Activated CD4-positive, alpha-beta T cell treated with anti-CD3 and anti-CD28 coated beads, Interleukin-2, Interleukin-4, amounts not matched to agents 100 ng/mL and 50 ng/mL, durations not matched to agents 16 hours and 8 hours (primary cell): ENCODE results near the gene PICALM.
"Not testable (repeated sequence)": the region's sequence is repeated elsewhere in the genome, so short reads cannot be mapped to it uniquely, and the experiment has no call there.

Source experiments
- DNase-seq: peaks from one replicate; pipeline ENCODE4 v3.0.0-alpha.2; 2020; ENCODE audit warnings: low spot score

PICALM gene

DNA sequence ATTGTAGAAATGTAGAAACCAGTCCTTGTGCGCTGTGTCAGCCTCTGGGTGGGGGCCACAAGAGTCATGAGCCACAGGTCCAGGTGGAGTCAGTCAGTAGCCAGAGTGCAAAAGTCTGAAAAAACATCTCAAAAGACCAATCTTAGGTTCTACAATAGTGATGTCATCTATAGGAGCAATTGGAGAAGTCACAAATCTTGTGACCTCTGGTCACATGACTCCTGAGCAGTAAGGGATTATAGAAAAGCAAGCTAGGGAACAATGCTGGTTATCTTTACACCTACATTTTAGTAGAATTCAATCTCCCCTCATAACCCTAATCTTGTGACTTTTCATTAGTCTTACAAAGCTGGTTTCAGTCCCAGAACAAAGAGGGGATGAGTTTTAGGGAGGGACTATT lies 131.0 kb downstream of the PICALM start:
- DNase-seq = no peak

DNA sequence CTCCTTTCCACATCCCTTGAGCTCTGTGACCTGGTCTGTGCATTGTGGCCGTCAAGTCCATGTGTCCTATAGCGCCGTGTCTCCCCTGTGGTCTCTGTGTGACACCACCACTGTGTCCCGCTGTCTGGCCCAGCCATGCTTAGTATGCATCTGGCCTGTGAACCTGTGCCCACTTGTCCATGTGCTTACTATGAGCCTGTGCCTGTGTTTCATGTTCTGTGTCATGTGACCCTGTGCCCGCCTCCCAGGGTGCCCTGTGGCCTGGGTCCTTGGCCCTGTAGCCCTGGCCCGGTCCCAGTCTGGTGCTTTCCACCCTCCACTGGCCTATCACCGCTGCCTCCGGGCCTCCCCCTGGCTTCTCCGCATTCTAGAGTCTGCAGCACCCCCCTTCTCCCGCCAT lies 133.1 kb downstream of the PICALM start:
- DNase-seq = no peak

DNA sequence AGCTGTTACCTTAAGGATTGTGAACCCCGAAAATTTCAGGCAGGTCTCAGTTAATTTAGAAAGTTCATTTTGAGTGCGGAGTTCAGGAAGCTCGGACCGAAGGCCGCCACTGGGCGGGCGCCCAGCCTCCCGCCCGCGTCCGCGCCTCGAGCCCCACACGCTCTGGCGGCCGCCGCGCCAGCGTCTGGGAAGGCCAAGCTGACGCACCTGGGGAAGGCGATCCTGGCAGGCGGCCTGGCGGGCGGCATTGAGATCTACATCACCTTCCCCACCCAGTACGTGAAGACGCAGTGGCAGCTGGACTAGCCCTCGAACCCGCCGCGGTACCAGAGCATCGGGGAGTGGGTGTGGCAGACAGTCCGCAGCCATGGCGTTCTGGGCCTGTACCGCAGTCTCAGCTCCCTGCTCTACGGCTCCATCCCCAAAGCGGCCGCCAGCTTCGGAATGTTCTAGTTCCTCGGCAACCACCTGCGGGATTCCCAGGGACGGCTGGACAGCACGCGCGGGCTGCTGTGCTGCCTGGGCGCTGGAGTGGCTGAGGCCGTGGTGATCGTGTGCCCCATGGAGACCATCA lies 134.2 kb downstream of the PICALM start:
- no peak for DNase-seq

DNA sequence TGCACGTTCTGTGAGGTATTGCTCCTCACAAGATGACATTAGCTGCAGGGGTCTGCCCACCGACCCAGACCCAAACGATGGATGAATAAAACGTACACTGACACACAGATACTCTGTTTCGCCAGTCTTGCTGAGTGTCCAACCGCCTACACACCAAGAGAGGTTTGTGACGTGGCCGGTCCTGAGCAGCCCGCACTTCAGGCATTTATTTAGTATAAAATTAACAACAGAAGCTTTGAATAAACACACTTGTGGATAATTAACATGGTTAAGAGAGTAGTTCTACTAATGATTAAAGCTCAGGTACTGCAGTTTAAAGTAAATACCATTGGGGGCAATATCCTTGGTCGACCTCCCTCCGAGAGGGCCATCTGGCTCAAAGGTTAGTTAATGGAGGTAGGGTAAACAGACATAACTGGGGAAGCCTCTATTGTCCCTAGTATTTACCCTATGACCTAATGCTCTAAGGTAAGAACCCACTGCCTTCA lies 138.0 kb downstream of the PICALM start:
- DNase-seq = no peak

DNA sequence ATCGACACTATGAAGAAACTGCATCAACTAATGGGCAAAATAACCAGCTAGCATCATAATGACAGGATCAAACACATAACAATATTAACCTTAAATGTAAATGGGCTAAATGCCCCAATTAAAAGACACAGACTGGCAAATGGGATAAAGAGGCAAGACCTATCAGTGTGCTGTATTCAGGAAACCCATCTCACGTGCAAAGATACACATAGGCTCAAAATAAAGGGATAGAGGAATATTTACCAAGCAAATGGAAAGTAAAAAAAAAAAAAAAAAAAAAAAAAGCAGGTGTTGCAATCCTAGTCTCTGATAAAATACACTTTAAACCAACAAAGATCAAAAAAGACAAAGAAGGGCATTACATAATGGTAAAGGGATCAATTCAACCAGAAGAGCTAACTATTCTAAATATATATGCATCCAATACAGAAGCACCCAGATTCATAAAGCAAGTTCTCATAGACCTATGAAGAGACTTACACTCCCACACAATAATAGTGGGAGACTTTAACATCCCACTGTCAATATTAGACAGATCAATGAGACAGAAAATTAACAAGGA lies 142.2 kb downstream of the PICALM start:
- not testable (repeated sequence) for DNase-seq

DNA sequence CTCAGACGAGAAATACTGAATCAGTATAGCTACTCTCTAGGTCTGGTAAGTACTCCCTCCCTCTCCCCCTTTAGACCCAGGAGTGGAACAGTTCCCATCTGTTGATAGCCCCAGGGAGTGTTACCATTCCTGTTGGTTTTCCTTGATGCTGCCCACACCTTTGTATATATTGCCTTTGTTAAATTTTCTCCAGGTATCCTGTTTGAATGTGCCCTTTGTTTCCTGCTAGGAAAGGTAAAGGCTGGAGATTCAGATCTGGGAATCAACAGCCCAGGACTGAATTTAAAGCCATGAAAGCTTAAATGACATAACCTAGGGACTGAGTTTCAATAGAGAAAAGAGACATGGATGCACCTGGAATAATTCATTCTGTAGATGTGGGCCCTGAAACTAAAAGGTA lies 145.4 kb downstream of the PICALM start:
- DNase-seq = no peak

DNA sequence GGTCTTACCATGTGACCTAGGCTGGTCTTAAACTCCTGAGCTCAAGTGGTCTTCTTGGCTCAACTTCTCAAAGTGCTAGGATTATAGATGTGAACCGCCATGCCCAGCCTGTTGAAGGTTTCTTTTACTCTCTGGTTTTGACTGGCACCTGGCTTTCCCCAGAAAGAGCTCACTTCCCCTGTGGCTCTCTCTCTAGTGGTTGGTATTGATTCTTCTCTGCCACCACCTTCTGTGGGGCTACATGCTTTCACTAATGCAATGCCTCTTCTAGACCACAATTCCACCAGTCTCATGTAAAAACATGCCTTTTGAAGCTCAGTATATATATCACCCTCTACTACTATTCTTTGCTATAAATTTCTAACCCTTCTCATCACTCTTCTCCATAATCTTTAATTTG lies 146.5 kb downstream of the PICALM start:
- DNase-seq = peak; percentile 57

DNA sequence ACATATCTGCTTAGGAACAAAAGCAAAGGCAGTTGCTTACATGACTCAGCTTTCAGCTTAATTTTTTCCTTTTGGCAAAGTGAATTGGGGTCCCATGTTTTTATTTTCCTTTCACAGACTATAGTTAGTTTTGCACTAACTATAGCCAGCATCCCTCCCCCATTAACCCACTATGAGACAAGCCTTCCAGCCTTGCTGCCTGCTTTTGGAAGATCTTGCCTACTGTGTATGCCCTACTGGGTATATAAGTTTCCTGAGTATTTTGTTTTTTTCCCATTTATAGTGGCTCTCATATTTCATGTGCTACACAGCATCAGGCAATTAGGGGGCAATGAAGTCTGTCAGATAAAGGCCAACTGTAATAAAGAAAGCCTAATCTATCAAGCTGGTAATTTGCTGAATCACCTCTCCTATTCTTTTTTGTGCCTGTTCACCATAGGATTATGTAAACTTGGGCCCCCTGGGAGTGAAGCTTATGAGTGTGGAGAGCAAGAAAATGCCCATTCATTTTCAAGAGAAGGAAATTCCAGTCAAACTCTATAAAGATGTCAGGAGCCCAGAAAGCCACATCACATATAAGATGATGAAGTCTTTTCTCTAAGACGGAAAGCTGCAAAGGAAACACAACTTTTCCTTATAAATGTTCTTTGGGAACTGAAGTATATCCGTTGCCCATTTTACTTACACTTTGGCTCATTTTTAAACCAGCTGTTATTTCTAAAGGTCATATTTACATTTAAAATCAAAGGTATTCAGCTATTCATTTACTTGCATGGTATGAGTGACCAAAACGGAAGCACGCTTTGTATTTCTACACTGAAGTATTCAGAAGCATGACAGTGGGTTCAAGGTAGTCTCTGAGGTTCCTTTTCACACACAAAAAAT lies 149.7 kb downstream of the PICALM start:
- no peak for DNase-seq

DNA sequence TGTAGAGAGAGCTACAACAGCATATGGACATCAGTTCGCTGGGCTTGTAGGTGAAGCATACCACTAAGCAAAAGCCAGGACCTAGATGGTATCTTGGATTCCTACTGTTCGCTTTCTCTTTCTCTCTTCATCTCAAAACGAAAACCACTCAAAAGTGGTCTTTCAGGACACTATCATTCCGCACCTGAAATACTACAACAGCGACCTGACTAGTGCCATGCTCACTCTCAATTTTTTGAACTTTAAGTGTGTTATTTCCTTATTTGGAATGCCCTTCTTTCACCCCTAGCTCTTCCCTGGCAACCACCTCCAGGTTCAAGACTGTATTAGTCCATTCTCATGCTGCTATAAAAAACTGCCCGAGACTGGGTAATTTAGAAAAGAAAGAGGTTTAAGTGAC lies 154.5 kb downstream of the PICALM start:
- DNase-seq = no peak

DNA sequence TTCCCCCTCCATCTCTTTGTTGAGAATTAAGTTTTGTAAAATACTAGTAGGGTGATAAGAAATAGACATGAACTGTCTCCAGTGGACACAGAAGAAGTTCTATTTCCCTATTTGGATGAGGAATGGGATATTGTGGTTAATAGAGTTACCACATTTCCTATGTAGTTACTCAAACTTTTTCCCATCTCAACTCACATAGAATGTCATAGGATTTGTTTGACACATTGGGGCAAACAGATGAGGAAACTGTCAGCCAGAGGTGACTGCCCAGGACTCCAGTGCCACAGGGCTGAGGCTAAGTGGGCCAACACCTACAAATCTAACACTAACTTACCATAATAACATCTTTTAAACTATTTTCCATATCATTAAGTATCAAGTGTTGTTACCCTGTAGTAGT lies 155.4 kb downstream of the PICALM start:
- DNase-seq = no peak

DNA sequence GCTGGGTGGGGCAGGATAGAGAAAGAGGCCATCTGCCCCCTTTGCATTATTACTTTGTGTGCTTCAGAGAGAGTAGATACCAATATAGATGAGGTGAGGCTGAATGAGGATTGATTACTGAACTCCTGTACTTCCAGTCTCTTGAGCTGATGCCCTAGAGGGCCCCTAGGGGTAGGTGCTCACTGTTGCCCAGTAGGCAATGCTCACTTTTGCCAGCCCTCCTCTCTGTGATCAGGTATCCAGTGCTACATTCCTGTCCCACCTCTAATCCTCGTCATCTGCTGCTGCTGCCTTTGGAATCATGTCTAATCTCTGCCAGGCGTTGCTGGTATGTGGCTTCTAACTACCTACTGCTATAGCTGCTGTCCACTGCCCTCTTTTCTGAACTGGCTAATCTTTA lies 156.5 kb downstream of the PICALM start:
- DNase-seq = no peak
